Sigmoid colon (tissue), 3 donors: ENCODE data around the gene MED13L.

Experiments
- POLR2A ChIP-seq, 2 donors: fragments of 450-650 bp; IDR thresholded peaks; one replicate each; pipeline ENCODE4 v1.6.1; 2016; ENCODE audit warnings: antibody characterized with exemption in 2 of 2, mild to moderate bottlenecking in 2 of 2, moderate library complexity in 2 of 2
- TF ChIP-seq, protein P1 (sequence below), 4 experiments: fragments of 450-650 bp in 3 of 4; fragments of 200-600 bp in 1 of 4; IDR thresholded peaks; one replicate each; pipeline ENCODE4 v1.5.1; 2016 to 2019; ENCODE audit warnings: antibody characterized with exemption in 4 of 4, mild to moderate bottlenecking in 3 of 4, moderate library complexity in 2 of 4

DNA sequence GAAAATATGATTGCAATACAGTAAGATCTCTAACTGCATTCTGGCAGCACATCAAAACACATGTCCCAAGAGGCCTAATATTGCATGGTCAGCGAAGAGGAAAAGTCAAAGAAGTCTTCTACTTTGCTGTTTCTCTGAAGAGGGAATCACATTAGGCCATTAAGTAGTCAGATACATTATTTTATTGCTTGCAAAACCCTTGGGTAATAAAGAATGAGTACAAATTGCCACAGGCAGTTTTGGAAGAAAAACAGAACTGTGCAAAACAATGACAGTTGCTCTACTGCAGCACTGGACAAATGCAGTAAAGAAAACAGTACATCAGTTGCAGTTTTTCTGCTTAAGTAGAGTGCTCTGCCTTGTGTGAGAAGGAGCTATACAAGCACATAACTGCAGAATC, 211.9 kb downstream of the MED13L start:
- no peak for TF ChIP-seq POLR2A (IDR thresholded peaks at IDR 0.05)
- TF ChIP-seq, protein P1, sequence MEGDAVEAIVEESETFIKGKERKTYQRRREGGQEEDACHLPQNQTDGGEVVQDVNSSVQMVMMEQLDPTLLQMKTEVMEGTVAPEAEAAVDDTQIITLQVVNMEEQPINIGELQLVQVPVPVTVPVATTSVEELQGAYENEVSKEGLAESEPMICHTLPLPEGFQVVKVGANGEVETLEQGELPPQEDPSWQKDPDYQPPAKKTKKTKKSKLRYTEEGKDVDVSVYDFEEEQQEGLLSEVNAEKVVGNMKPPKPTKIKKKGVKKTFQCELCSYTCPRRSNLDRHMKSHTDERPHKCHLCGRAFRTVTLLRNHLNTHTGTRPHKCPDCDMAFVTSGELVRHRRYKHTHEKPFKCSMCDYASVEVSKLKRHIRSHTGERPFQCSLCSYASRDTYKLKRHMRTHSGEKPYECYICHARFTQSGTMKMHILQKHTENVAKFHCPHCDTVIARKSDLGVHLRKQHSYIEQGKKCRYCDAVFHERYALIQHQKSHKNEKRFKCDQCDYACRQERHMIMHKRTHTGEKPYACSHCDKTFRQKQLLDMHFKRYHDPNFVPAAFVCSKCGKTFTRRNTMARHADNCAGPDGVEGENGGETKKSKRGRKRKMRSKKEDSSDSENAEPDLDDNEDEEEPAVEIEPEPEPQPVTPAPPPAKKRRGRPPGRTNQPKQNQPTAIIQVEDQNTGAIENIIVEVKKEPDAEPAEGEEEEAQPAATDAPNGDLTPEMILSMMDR (IDR thresholded peaks at IDR 0.05), result no peak
